Vagina (tissue), 2 donors: ENCODE measurements around the gene PDZD7.

Experiments used
- POLR2A ChIP-seq, 2 donors: fragments of 450-650 bp; IDR thresholded peaks; one replicate each; pipeline ENCODE4 v1.6.1; 2017; ENCODE audit warnings: antibody characterized with exemption in 2 of 2, mild to moderate bottlenecking in 2 of 2, moderate library complexity in 2 of 2
- POLR2AphosphoS5 ChIP-seq, 2 donors: sonication (generic); formaldehyde crosslinking; IDR thresholded peaks; one replicate each; pipeline ENCODE4 v1.9.0; 2017; ENCODE audit warnings: antibody characterized with exemption in 2 of 2, mild to moderate bottlenecking in 2 of 2, low read depth in 1 of 2; ENCODE audit not compliant: insufficient read depth in 1 of 2
- TF ChIP-seq, protein P1 (sequence below), 3 experiments: fragments of 450-650 bp in 2 of 3; fragments of 200-600 bp in 1 of 3; sonication (generic) in 1 of 3; IDR thresholded peaks; one replicate each; pipeline ENCODE4 v1.5.1; 2017 to 2019; ENCODE audit warnings: antibody characterized with exemption in 3 of 3, mild to moderate bottlenecking in 2 of 3, moderate library complexity in 2 of 3

GRCh38 chr10:101008823-101009423 is 22.0 kb downstream of the PDZD7 start:
- TF ChIP-seq, protein P1, sequence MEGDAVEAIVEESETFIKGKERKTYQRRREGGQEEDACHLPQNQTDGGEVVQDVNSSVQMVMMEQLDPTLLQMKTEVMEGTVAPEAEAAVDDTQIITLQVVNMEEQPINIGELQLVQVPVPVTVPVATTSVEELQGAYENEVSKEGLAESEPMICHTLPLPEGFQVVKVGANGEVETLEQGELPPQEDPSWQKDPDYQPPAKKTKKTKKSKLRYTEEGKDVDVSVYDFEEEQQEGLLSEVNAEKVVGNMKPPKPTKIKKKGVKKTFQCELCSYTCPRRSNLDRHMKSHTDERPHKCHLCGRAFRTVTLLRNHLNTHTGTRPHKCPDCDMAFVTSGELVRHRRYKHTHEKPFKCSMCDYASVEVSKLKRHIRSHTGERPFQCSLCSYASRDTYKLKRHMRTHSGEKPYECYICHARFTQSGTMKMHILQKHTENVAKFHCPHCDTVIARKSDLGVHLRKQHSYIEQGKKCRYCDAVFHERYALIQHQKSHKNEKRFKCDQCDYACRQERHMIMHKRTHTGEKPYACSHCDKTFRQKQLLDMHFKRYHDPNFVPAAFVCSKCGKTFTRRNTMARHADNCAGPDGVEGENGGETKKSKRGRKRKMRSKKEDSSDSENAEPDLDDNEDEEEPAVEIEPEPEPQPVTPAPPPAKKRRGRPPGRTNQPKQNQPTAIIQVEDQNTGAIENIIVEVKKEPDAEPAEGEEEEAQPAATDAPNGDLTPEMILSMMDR (IDR thresholded peaks at IDR 0.05) = no peak
- TF ChIP-seq POLR2A (IDR thresholded peaks at IDR 0.05) (no peak), POLR2AphosphoS5 (IDR thresholded peaks at IDR 0.05; ENCODE audit: insufficient read depth in 1 of 2, low read depth in 1 of 2) (no peak)
